ENCODE measurements around the gene CEP192.

CEP192 gene

GRCh38 chr18:13025233-13025632, 34.1 kb downstream of the CEP192 start:
- Histone ChIP-seq H3K27me3 (ENCODE audit: control insufficient read depth in 2 of 2, insufficient read depth in 2 of 2, low read length in 2 of 2) (no peaks in the 10 kb centered on the region), H3K36me3 (ENCODE audit: control insufficient read depth in 2 of 2, insufficient read depth in 2 of 2, low read length in 2 of 2) (peaks cover 28 to 39% of the 10 kb centered on the region in 2 donors)

GRCh38 chr18:13026583-13027270, 35.6 kb downstream of the CEP192 start:
- Histone ChIP-seq H3K36me3 (ENCODE audit: control insufficient read depth in 2 of 2, insufficient read depth in 2 of 2, low read length in 2 of 2) (peaks cover 36 to 42% of the 10 kb centered on the region in 2 donors), H3K27ac (ENCODE audit: low read depth in 2 of 2, low read length in 2 of 2) (no peak overlapping the region), H3K4me1 (ENCODE audit: control insufficient read depth in 2 of 2, insufficient read depth in 2 of 2, low read length in 2 of 2) (no peaks in the 10 kb centered on the region), H3K4me3 (ENCODE audit: low read length in 2 of 2) (no peak overlapping the region), H3K9ac (ENCODE audit: low read depth in 1 of 2, low read length in 2 of 2) (no peak overlapping the region), H3K27me3 (ENCODE audit: control insufficient read depth in 2 of 2, insufficient read depth in 2 of 2, low read length in 2 of 2) (no peaks in the 10 kb centered on the region), H3K9me3 (ENCODE audit: control insufficient read depth in 2 of 2, low read length in 2 of 2) (no peaks in the 10 kb centered on the region)

More at GRCh38 chr18:13025233-13025632, 34.1 kb downstream of the CEP192 start:
- Histone ChIP-seq H3K27ac (ENCODE audit: low read depth in 2 of 2, low read length in 2 of 2) (no peak overlapping the region), H3K4me1 (ENCODE audit: control insufficient read depth in 2 of 2, insufficient read depth in 2 of 2, low read length in 2 of 2) (no peaks in the 10 kb centered on the region), H3K9ac (ENCODE audit: low read depth in 1 of 2, low read length in 2 of 2) (no peak overlapping the region), H3K9me3 (ENCODE audit: control insufficient read depth in 2 of 2, low read length in 2 of 2) (no peaks in the 10 kb centered on the region), H3K4me3 (ENCODE audit: low read length in 2 of 2) (no peak overlapping the region)

GRCh38 chr18:13028869-13029268, 37.7 kb downstream of the CEP192 start:
- Histone ChIP-seq H3K4me3 (ENCODE audit: low read length in 2 of 2) (no peak overlapping the region), H3K27me3 (ENCODE audit: control insufficient read depth in 2 of 2, insufficient read depth in 2 of 2, low read length in 2 of 2) (no peaks in the 10 kb centered on the region), H3K27ac (ENCODE audit: low read depth in 2 of 2, low read length in 2 of 2) (no peak overlapping the region), H3K4me1 (ENCODE audit: control insufficient read depth in 2 of 2, insufficient read depth in 2 of 2, low read length in 2 of 2) (no peaks in the 10 kb centered on the region), H3K9me3 (ENCODE audit: control insufficient read depth in 2 of 2, low read length in 2 of 2) (no peaks in the 10 kb centered on the region), H3K9ac (ENCODE audit: low read depth in 1 of 2, low read length in 2 of 2) (no peak overlapping the region), H3K36me3 (ENCODE audit: control insufficient read depth in 2 of 2, insufficient read depth in 2 of 2, low read length in 2 of 2) (peaks cover 50 to 57% of the 10 kb centered on the region in 2 donors)

- no peak overlapping the region for H3K4me3 ChIP-seq (ENCODE audit: low read length in 2 of 2)
- no peak overlapping the region for H3K9ac ChIP-seq (ENCODE audit: low read depth in 1 of 2, low read length in 2 of 2)
- no peaks in the 10 kb centered on the region for H3K4me1 ChIP-seq (ENCODE audit: control insufficient read depth in 2 of 2, insufficient read depth in 2 of 2, low read length in 2 of 2)
- H3K27me3 ChIP-seq (ENCODE audit: control insufficient read depth in 2 of 2, insufficient read depth in 2 of 2, low read length in 2 of 2), result no peaks in the 10 kb centered on the region
- peaks cover 40 to 42% of the 10 kb centered on the region in 2 donors for H3K36me3 ChIP-seq (ENCODE audit: control insufficient read depth in 2 of 2, insufficient read depth in 2 of 2, low read length in 2 of 2)
- H3K27ac ChIP-seq (ENCODE audit: low read depth in 2 of 2, low read length in 2 of 2), result no peak overlapping the region
- H3K9me3 ChIP-seq (ENCODE audit: control insufficient read depth in 2 of 2, low read length in 2 of 2), result no peaks in the 10 kb centered on the region
These were observed 41.0 kb downstream of the CEP192 start for GRCh38 chr18:13032173-13032572.

GRCh38 chr18:13035249-13035914, 44.2 kb downstream of the CEP192 start:
- no peak overlapping the region for H3K27ac ChIP-seq (ENCODE audit: low read depth in 2 of 2, low read length in 2 of 2)
- H3K9me3 ChIP-seq (ENCODE audit: control insufficient read depth in 2 of 2, low read length in 2 of 2), result no peaks in the 10 kb centered on the region
- no peak overlapping the region for H3K4me3 ChIP-seq (ENCODE audit: low read length in 2 of 2)
- no peak overlapping the region for H3K9ac ChIP-seq (ENCODE audit: low read depth in 1 of 2, low read length in 2 of 2)
- H3K36me3 ChIP-seq (ENCODE audit: control insufficient read depth in 2 of 2, insufficient read depth in 2 of 2, low read length in 2 of 2), result peaks cover 32 to 36% of the 10 kb centered on the region in 2 donors
- H3K27me3 ChIP-seq (ENCODE audit: control insufficient read depth in 2 of 2, insufficient read depth in 2 of 2, low read length in 2 of 2), result no peaks in the 10 kb centered on the region
- H3K4me1 ChIP-seq (ENCODE audit: control insufficient read depth in 2 of 2, insufficient read depth in 2 of 2, low read length in 2 of 2), result no peaks in the 10 kb centered on the region

GRCh38 chr18:13036622-13037320, 45.6 kb downstream of the CEP192 start:
- Histone ChIP-seq H3K4me3 (ENCODE audit: low read length in 2 of 2) (no peak overlapping the region), H3K27me3 (ENCODE audit: control insufficient read depth in 2 of 2, insufficient read depth in 2 of 2, low read length in 2 of 2) (no peaks in the 10 kb centered on the region), H3K9me3 (ENCODE audit: control insufficient read depth in 2 of 2, low read length in 2 of 2) (no peaks in the 10 kb centered on the region), H3K27ac (ENCODE audit: low read depth in 2 of 2, low read length in 2 of 2) (no peak overlapping the region), H3K9ac (ENCODE audit: low read depth in 1 of 2, low read length in 2 of 2) (no peak overlapping the region), H3K4me1 (ENCODE audit: control insufficient read depth in 2 of 2, insufficient read depth in 2 of 2, low read length in 2 of 2) (no peaks in the 10 kb centered on the region), H3K36me3 (ENCODE audit: control insufficient read depth in 2 of 2, insufficient read depth in 2 of 2, low read length in 2 of 2) (peaks cover 22 to 26% of the 10 kb centered on the region in 2 donors)

- no peak overlapping the region for H3K4me3 ChIP-seq (ENCODE audit: low read length in 2 of 2)
- H3K9me3 ChIP-seq (ENCODE audit: control insufficient read depth in 2 of 2, low read length in 2 of 2), result no peaks in the 10 kb centered on the region
These were observed 48.6 kb downstream of the CEP192 start for GRCh38 chr18:13039806-13040205.

GRCh38 chr18:13043066-13043465, 51.9 kb downstream of the CEP192 start:
- Histone ChIP-seq H3K9me3 (ENCODE audit: control insufficient read depth in 2 of 2, low read length in 2 of 2) (no peaks in the 10 kb centered on the region), H3K27ac (ENCODE audit: low read depth in 2 of 2, low read length in 2 of 2) (no peak overlapping the region), H3K36me3 (ENCODE audit: control insufficient read depth in 2 of 2, insufficient read depth in 2 of 2, low read length in 2 of 2) (peaks cover 22 to 23% of the 10 kb centered on the region in 2 donors)

More at GRCh38 chr18:13039806-13040205, 48.6 kb downstream of the CEP192 start:
- H3K9ac ChIP-seq (ENCODE audit: low read depth in 1 of 2, low read length in 2 of 2), result no peak overlapping the region
- H3K36me3 ChIP-seq (ENCODE audit: control insufficient read depth in 2 of 2, insufficient read depth in 2 of 2, low read length in 2 of 2), result peaks cover 17 to 21% of the 10 kb centered on the region in 2 donors
- no peaks in the 10 kb centered on the region for H3K4me1 ChIP-seq (ENCODE audit: control insufficient read depth in 2 of 2, insufficient read depth in 2 of 2, low read length in 2 of 2)
- no peaks in the 10 kb centered on the region for H3K27me3 ChIP-seq (ENCODE audit: control insufficient read depth in 2 of 2, insufficient read depth in 2 of 2, low read length in 2 of 2)
- H3K27ac ChIP-seq (ENCODE audit: low read depth in 2 of 2, low read length in 2 of 2), result no peak overlapping the region

GRCh38 chr18:13048061-13048595, 57.0 kb downstream of the CEP192 start:
- Histone ChIP-seq H3K36me3 (ENCODE audit: control insufficient read depth in 2 of 2, insufficient read depth in 2 of 2, low read length in 2 of 2) (peaks cover 39 to 52% of the 10 kb centered on the region in 2 donors), H3K4me1 (ENCODE audit: control insufficient read depth in 2 of 2, insufficient read depth in 2 of 2, low read length in 2 of 2) (no peaks in the 10 kb centered on the region), H3K27me3 (ENCODE audit: control insufficient read depth in 2 of 2, insufficient read depth in 2 of 2, low read length in 2 of 2) (no peaks in the 10 kb centered on the region), H3K9me3 (ENCODE audit: control insufficient read depth in 2 of 2, low read length in 2 of 2) (no peaks in the 10 kb centered on the region), H3K27ac (ENCODE audit: low read depth in 2 of 2, low read length in 2 of 2) (no peak overlapping the region), H3K4me3 (ENCODE audit: low read length in 2 of 2) (no peak overlapping the region), H3K9ac (ENCODE audit: low read depth in 1 of 2, low read length in 2 of 2) (no peak overlapping the region)

More at GRCh38 chr18:13043066-13043465, 51.9 kb downstream of the CEP192 start:
- Histone ChIP-seq H3K27me3 (ENCODE audit: control insufficient read depth in 2 of 2, insufficient read depth in 2 of 2, low read length in 2 of 2) (no peaks in the 10 kb centered on the region), H3K9ac (ENCODE audit: low read depth in 1 of 2, low read length in 2 of 2) (no peak overlapping the region), H3K4me1 (ENCODE audit: control insufficient read depth in 2 of 2, insufficient read depth in 2 of 2, low read length in 2 of 2) (no peaks in the 10 kb centered on the region), H3K4me3 (ENCODE audit: low read length in 2 of 2) (no peak overlapping the region)

- no peak overlapping the region for H3K27ac ChIP-seq (ENCODE audit: low read depth in 2 of 2, low read length in 2 of 2)
- no peaks in the 10 kb centered on the region for H3K4me1 ChIP-seq (ENCODE audit: control insufficient read depth in 2 of 2, insufficient read depth in 2 of 2, low read length in 2 of 2)
- no peaks in the 10 kb centered on the region for H3K9me3 ChIP-seq (ENCODE audit: control insufficient read depth in 2 of 2, low read length in 2 of 2)
- no peak overlapping the region for H3K4me3 ChIP-seq (ENCODE audit: low read length in 2 of 2)
- peaks cover 57 to 68% of the 10 kb centered on the region in 2 donors for H3K36me3 ChIP-seq (ENCODE audit: control insufficient read depth in 2 of 2, insufficient read depth in 2 of 2, low read length in 2 of 2)
- H3K9ac ChIP-seq (ENCODE audit: low read depth in 1 of 2, low read length in 2 of 2), result no peak overlapping the region
- H3K27me3 ChIP-seq (ENCODE audit: control insufficient read depth in 2 of 2, insufficient read depth in 2 of 2, low read length in 2 of 2), result no peaks in the 10 kb centered on the region
These were observed 60.0 kb downstream of the CEP192 start for GRCh38 chr18:13051159-13051558.

All from mucosa of rectum (tissue), 2 donors.